Keratinocyte (primary cell): ENCODE data around the gene RIOK3.

Experiments
- EZH2 ChIP-seq: IDR thresholded peaks from one replicate; pipeline ENCODE4 v1.6.1; 2012; ENCODE audit warnings: inconsistent platforms, mild to moderate bottlenecking, low read length, moderate library complexity
- TF ChIP-seq, protein P1 (sequence below), 3 experiments: IDR thresholded peaks in 1 of 3; conservative IDR thresholded peaks in 1 of 3; optimal IDR thresholded peaks in 1 of 3; 2 replicates in 2 of 3; 3 replicates in 1 of 3; pipeline versions ENCODE3 to v1.5.1; 2011; ENCODE audit warnings: low read length in 3 of 3, mild to moderate bottlenecking in 3 of 3, moderate library complexity in 2 of 3, control low read depth in 1 of 3, inconsistent platforms in 1 of 3; ENCODE audit not compliant: insufficient read depth in 2 of 3; ENCODE audit errors: extremely low read depth in 1 of 3

DNA sequence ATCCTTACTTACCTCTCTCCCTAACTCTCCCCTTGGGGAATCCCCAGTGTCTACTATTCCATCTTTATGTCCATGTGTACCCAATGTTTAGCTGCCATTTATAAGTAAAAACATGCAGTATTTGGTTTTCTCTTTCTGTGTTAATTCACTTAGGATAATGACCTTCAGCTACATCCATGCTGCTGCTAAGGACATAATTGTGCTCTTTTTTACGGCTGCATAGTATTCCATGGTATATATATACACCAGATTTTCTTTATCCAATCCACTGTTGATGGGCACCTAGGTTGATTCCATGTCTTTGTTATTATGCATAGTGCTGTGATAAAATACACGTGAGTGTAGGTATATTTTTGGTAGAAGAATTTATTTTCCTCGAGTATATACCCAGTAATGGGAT lies 24.3 kb upstream of the RIOK3 start:
- TF ChIP-seq, protein P1, sequence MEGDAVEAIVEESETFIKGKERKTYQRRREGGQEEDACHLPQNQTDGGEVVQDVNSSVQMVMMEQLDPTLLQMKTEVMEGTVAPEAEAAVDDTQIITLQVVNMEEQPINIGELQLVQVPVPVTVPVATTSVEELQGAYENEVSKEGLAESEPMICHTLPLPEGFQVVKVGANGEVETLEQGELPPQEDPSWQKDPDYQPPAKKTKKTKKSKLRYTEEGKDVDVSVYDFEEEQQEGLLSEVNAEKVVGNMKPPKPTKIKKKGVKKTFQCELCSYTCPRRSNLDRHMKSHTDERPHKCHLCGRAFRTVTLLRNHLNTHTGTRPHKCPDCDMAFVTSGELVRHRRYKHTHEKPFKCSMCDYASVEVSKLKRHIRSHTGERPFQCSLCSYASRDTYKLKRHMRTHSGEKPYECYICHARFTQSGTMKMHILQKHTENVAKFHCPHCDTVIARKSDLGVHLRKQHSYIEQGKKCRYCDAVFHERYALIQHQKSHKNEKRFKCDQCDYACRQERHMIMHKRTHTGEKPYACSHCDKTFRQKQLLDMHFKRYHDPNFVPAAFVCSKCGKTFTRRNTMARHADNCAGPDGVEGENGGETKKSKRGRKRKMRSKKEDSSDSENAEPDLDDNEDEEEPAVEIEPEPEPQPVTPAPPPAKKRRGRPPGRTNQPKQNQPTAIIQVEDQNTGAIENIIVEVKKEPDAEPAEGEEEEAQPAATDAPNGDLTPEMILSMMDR (optimal IDR thresholded peaks at IDR 0.05 in 1 of 3, IDR thresholded peaks at IDR 0.05 in 1 of 3, conservative IDR thresholded peaks at IDR 0.05 in 1 of 3; ENCODE audit: extremely low read depth in 1 of 3, insufficient read depth in 2 of 3, low read length in 3 of 3), result no peak
- no peak for TF ChIP-seq EZH2
